ENCODE results near the gene TNFRSF18. TPM values are rescaled to one million over a fixed set of nuclear protein-coding genes. Genes with fewer than 3 reads are reported as not detected.

TNFRSF18 gene
- total RNA-seq, result not detected
- long read RNA-seq, result 0 reads

GRCh38 chr1:1206376-1206965, at the start of gene TNFRSF18:
TNFRSF18 (minus strand) TSS chr1:1206592; CDS start chr1:1206571, 21 bp downstream.
- TF ChIP-seq, protein P1, sequence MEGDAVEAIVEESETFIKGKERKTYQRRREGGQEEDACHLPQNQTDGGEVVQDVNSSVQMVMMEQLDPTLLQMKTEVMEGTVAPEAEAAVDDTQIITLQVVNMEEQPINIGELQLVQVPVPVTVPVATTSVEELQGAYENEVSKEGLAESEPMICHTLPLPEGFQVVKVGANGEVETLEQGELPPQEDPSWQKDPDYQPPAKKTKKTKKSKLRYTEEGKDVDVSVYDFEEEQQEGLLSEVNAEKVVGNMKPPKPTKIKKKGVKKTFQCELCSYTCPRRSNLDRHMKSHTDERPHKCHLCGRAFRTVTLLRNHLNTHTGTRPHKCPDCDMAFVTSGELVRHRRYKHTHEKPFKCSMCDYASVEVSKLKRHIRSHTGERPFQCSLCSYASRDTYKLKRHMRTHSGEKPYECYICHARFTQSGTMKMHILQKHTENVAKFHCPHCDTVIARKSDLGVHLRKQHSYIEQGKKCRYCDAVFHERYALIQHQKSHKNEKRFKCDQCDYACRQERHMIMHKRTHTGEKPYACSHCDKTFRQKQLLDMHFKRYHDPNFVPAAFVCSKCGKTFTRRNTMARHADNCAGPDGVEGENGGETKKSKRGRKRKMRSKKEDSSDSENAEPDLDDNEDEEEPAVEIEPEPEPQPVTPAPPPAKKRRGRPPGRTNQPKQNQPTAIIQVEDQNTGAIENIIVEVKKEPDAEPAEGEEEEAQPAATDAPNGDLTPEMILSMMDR (IDR thresholded peaks at IDR 0.05; ENCODE audit: borderline replicate concordance), result no peak
- intact Hi-C loops (cut with micrococcal nuclease), result no loop called here
- Histone ChIP-seq H3K4me1 (peaks cover 27% of the 10 kb centered on the region), H3K27me3 (ENCODE audit: low read depth) (peaks cover 56% of the 10 kb centered on the region), H3K27ac (replicated peaks) (no peak within 1 kb of the TSS), H3K36me3 (no peaks in the 10 kb centered on the region), H3K4me3 (peak within 1 kb of the TSS; percentile 50), H3K9me3 (replicated peaks) (no peaks in the 10 kb centered on the region)
- peak; percentile 9 for DNase-seq

GRCh38 chr1:1255611-1256010, 49.2 kb upstream of the TNFRSF18 start:
- H3K9me3 ChIP-seq (replicated peaks), result no peaks in the 10 kb centered on the region
- peaks cover 60% of the 10 kb centered on the region for H3K36me3 ChIP-seq
- intact Hi-C loops (cut with micrococcal nuclease), result no loop called here
- TF ChIP-seq, protein P1 (IDR thresholded peaks at IDR 0.05; ENCODE audit: borderline replicate concordance), result no peak
- H3K4me3 ChIP-seq, result no peak overlapping the region
- no peak for DNase-seq
- H3K27ac ChIP-seq (replicated peaks), result no peak overlapping the region
- H3K27me3 ChIP-seq (ENCODE audit: low read depth), result no peaks in the 10 kb centered on the region
- H3K4me1 ChIP-seq, result peaks cover 28% of the 10 kb centered on the region

DNA sequence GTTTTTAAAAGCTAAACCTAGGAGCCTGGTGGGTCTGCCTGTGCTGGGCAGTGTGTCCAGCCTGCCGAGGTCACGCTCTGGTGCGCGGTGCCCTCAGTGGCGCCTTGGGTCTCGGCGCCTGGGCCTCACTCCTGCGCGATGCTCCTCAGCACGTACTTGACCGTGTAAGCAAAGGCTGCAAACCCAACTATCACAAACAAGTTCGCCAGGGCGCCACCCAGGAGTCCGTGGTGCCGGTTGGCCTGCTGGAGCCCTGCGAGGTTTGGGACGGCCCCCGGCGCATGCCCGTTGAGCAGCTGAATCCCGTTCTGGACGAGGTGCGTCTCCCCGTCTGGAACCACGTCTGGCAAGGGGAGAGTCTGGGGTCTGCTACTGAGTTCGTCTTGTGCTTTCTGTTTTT, 48.7 kb upstream of the TNFRSF18 start:
- no peaks in the 10 kb centered on the region for H3K9me3 ChIP-seq (replicated peaks)
- H3K36me3 ChIP-seq, result peaks cover 56% of the 10 kb centered on the region
- H3K4me3 ChIP-seq, result no peak overlapping the region
- DNase-seq, result no peak
- TF ChIP-seq, protein P1 (IDR thresholded peaks at IDR 0.05; ENCODE audit: borderline replicate concordance), result no peak
- intact Hi-C loops (cut with micrococcal nuclease), result no loop called here
- peaks cover 24% of the 10 kb centered on the region for H3K4me1 ChIP-seq
- H3K27ac ChIP-seq (replicated peaks), result no peak overlapping the region
- H3K27me3 ChIP-seq (ENCODE audit: low read depth), result no peaks in the 10 kb centered on the region

GRCh38 chr1:1254667-1254998, 48.2 kb upstream of the TNFRSF18 start:
- intact Hi-C loops (cut with micrococcal nuclease), result no loop called here

GRCh38 chr1:1253972-1254666, 47.7 kb upstream of the TNFRSF18 start:
- Histone ChIP-seq H3K4me1 (peaks cover 15% of the 10 kb centered on the region), H3K27me3 (ENCODE audit: low read depth) (no peaks in the 10 kb centered on the region), H3K4me3 (no peak overlapping the region), H3K9me3 (replicated peaks) (no peaks in the 10 kb centered on the region), H3K36me3 (peaks cover 53% of the 10 kb centered on the region), H3K27ac (replicated peaks) (no peak overlapping the region)
- no peak for DNase-seq
- intact Hi-C loops (cut with micrococcal nuclease), result no loop called here
- TF ChIP-seq, protein P1 (IDR thresholded peaks at IDR 0.05; ENCODE audit: borderline replicate concordance), result no peak

More at GRCh38 chr1:1254667-1254998, 48.2 kb upstream of the TNFRSF18 start:
- Histone ChIP-seq H3K4me3 (no peak overlapping the region), H3K9me3 (replicated peaks) (no peaks in the 10 kb centered on the region), H3K27ac (replicated peaks) (no peak overlapping the region), H3K27me3 (ENCODE audit: low read depth) (no peaks in the 10 kb centered on the region), H3K4me1 (peaks cover 20% of the 10 kb centered on the region), H3K36me3 (peaks cover 56% of the 10 kb centered on the region)
- TF ChIP-seq, protein P1 (IDR thresholded peaks at IDR 0.05; ENCODE audit: borderline replicate concordance), result no peak
- DNase-seq, result no peak

Data from left ventricle myocardium inferior (tissue), 1 donor.